GM10847 (cell line): Measurements from ENCODE around the gene DMD.

ENCODE experiments used
- POLR2A ChIP-seq: IDR thresholded peaks from 2 replicates; pipeline ENCODE4 v1.6.1; 2011; ENCODE audit not compliant: insufficient read length; ENCODE audit errors: extremely low read depth

The DMD gene

DNA sequence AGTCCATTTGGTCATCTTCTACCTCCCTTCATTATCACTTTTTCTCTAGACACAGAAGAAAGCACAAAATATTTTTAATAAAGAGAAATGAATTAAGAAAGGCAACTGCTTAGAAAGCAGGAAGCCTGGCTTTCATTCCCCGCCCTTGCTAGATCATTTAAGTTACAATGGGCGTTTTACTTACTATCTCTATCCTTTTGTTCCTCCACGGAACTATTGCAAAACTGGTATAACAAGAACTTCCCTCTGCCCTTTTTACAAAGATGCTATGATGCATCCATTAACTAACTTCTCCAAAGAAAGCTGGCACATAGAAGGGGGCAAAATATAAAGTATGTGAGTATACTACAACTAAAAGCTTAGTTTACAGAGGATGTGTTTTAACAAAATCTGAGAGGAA is 1705.0 kb downstream of the DMD start:
- no peak for TF ChIP-seq POLR2A

DNA sequence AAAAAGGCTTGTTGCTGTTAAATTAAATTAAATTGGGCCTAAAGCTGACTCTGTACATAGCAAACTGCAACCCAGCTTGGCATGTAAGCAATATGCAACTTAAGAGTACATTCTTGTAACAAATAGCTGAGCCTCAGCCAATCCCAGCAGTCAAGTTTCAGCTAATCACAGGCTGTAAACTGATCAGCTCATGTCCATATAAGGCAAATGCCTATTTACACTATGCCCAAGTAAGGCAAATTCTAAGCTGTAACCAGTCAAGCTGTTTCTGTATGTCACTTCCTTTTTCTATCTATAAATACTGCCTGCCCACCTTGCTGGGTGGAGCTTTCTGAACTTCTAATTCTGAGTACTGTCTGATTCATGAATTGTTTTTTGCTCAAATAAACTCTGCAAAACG is 1710.4 kb downstream of the DMD start:
- TF ChIP-seq POLR2A, result no peak

DNA sequence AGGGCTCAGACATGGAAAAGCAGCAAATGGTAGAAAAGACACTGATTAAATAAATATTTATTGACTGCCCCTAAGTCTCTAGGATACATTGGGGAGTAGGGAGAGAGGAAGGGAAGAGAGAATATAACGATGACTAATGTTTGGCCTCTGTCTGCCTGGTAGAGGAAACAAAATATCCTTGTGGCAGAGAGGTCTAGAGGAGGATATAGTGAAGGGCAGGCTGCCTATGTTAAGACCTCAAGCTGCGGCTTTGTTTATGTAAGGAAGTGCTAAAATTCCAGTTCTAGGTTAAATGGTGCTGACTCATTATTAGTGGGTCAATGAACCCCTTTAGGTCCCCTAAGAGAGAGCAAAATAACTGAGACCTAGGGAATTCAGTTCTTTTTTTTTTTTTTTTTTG is 1712.2 kb downstream of the DMD start:
- no peak for TF ChIP-seq POLR2A

DNA sequence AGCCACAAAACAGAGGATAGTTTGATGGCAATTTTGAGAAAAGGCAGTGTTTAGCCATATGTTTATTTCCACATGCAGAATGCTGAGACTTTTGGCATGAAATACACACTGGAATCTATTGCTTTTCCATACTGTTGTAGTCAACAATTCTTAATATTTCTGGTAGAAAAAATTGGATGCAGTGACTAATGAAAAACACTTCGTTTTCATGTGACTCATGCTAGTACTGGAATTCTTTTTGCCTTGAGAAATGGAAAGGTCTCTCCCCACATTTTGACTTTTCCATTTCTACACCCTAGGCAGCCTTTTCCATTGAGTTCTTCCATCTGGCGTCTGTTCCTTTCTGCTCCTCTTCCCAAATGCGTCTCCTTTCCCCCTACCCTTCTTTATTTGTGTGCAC is 1714.3 kb downstream of the DMD start:
- TF ChIP-seq POLR2A, result no peak

DNA sequence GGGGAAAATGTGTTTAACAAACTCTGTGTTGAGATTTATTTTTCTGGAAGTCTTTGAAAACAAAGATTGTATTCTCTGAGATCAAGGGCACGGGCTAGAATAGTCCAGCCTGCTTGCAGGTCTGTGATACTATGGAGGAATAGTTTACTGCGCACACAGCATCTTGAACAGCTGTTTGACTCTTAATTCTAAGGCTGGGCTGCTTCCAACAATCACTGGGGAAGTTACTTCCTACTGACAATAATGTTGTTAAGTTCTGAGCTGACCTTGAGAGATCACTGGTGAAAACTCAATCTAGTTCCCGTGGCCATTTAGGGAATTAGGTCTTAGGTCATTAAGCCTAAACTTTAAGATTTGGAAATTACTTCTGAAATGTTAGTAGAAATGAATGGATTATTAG is 1723.4 kb downstream of the DMD start:
- no peak for TF ChIP-seq POLR2A

DNA sequence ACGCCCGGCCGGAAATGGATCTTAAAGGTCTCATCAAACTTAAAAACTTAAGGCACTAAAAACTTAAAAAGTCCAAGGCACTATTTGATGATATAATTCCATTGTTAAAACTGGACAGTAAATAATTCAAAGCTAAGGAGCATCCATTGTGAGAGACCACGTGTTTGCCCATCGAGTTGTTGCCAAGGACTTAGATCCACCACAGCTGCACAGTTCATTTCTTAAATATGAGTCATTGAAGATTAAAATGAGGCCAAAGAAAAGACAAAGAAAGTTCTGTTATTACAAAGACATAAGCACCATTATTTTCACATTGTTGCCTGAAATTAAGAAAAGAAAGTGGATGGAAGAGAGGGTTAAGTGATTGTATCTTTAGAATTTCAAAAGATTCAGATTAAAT is 1728.0 kb downstream of the DMD start:
- TF ChIP-seq POLR2A, result no peak

DNA sequence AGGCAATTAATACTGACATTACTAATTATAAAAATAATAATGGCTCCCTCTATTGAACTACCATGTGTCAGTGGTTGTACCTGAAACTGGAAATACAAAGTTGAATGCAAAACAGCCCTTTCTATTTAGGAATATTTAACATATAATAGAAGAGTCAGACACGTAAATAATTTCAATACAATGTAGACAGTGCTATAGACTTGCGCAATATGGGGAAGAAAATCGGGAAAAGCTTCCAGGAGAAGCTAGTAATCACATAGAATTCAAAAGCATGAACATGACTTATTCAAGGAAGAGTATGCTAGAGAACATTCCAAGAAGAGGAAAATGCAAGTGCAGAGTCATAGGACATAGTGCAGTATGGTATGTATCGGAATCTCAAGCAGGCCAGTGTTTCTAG is 1730.7 kb downstream of the DMD start:
- no peak for TF ChIP-seq POLR2A

DNA sequence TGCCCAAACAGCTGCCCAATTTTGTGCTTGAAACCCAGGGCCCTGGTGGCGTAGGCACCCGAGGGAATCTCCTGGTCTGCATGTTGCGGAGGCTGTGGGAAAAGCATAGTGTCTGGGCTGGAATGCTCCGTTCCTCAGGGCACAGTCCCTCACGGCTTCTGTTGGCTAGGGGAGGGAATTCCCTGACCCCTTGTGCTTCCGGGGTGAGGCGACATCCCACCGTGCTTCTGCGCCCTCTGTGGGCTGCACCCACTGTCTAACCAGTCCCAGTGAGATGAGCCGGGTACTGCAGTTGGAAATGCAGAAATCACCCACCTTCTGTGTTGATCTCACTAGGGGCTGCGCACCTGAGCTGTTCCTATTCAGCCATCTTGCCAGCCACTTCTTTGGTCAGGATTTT is 1740.1 kb downstream of the DMD start:
- no peak for TF ChIP-seq POLR2A

DNA sequence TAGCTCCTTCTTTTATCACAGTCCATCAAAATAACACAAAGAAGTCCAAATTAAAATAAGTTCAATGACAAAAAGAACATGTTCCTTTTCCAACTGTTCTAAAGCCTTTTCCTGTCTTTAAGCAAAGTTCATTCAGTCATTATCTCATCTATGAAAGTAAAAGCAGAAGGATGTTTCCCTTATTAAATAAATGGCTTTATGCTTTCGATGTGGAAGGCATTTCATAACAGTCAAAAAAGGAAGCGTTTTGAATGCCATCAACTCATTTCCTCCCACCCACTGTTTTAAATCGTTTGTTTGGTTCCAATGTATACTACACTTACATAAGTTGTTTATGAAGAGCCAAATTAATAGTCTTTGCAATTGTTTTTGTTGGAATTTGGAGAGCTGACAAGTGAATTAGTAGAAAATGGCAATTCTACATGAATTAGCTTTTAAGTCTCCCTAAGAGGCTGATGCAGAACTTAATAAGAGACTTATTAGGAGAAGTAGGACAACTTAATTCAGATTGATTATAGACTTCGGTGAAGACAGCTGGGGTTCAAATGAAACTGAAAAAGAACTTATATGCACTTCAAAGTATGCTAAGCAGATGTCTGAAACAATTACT is 1746.9 kb downstream of the DMD start:
- TF ChIP-seq POLR2A, result no peak

DNA sequence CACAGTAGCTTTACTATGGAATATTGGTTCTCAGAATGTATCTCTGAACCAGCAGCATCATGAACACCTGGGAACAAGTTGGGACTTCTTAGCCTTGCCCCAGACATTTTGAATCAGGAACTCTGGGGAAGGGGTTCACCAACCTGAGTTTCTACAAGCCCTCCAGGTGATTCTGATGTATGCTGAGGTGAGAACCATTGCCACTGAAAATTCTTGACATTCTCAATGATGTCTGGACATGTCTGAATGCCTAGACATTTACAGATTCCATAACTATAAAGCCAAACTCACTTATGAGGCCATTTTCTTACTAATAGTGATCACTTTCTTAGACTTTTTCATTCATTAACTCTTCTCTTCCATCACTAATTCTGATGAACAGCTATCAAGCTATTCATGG is 1750.1 kb downstream of the DMD start:
- no peak for TF ChIP-seq POLR2A

DNA sequence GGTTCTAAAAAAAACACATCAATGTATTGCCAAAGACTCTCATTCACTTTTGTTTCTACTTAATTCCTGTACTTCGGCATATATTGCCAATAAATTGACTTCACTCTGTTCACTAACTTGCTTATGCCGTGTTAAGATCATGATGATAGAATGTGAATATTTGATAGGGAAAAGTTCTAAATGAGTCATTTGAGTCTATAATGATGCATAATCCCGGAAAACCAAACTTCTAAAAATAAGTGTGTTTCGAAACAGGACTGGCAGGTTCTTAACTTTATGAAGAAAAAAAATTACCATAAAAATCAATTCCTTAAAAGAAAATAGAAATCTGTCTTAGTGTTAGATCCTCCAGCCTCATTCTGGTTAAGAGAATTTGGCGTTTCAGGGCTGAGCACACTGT is 1752.0 kb downstream of the DMD start:
- no peak for TF ChIP-seq POLR2A

DNA sequence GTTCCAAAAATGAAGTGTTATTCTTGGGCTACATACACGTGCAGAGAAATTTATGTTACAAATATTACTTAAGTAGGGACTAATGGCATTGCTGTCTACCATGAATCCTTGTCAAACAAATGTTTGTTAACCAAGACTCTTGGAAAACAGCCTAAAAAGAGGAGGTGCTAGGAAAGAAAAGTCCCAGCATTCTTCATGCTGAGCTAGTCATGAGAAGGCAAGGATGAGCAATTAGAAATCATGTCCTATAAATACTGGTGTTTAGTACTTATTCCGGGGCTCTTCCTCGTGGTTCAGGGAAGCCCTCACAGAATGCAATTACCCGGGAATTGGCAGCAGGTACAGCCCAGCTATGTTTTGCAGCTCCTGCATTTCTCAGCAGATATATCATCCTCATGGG is 1761.4 kb downstream of the DMD start:
- no peak for TF ChIP-seq POLR2A

DNA sequence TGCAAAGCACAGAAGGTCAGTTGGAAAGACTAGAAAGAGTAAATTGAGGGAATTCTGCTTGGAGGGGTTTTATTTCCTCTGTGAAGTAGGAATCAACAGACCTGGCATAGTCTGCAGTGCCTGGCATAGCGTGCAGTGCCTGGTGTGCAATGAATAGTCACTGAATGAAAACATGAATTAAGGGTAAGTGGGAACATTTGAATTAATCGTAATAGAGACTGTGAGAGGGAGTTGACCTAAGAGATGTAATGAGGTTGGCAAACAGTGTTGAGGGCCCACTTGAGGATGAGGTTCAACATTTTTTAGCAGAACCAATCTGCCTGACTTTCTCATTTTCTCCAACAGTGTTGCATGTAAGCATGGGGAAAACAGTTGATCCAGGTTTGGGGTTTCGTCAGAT is 1762.3 kb downstream of the DMD start:
- TF ChIP-seq POLR2A, result no peak

DNA sequence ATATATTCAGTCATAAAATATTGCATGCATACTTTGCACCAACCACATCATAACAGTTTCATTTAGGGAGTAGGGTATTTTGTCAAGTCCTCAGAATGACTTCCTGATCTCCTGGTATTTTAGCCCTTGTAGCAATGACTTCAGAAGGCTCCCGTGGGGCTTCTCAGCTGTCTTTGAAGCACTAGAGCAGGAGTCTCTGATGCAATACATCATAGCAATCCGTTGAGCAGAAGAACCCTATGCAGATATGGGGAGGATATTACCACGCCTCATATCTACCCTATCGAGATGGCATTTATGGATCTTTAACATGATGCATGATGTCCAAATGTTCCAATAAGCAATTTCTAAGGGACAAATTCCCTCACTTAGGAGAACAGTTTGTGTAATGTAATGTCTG is 1765.8 kb downstream of the DMD start:
- TF ChIP-seq POLR2A, result no peak

DNA sequence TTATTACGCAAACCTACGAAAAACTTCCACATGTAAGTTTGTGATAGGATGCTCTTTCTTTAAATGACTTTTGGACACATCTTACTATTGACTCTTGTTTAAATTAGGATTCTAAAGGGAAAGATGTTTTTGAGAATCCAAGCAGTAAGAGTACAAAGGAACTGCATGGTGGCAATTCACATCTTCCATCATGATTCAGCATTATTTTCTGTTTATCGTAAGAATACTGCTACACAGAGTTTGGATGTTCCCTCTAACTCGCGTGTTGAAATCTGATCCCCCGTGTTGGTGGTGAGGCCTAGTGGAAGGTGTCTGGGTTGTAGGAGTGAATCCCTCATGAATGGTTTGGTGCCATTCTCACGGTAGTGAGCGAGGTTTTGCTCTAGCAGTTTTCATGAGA is 1767.7 kb downstream of the DMD start:
- TF ChIP-seq POLR2A, result no peak

DNA sequence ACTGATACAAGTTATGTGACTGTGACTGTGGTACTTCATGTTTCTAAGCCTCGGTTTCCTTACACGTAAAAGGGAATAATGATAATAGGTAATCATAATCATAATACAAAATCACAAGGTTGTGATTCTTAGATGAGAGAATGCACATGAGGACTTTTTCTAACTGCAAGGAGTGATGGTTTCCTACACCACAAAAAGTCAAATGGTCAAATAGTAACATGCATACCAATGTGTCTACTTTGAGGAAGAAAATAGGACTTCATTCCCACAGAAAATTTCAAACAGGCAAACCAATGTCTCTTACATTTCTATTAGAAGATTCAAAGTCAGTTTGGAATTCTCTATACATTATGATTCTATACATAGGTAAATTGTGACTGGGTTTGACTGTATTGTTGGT is 1770.8 kb downstream of the DMD start:
- no peak for TF ChIP-seq POLR2A

DNA sequence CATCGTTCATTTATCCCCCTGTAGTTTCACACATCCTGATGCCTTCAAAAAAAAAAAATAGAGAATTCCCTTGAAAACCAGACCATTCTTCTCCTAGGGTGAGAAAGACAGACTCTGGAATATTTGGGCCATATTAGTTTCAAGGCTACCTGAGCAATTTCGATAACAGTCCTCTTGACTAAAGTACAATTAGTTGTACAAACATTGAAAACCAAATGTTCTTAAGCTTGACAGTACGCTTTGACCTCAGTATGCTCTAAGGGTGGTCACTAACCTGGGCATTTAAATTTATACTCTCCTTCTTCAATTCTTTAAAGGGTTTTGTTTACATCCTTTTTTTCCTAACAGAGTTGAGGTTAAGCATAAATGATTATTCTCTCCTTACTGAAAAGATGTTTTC is 1774.9 kb downstream of the DMD start:
- TF ChIP-seq POLR2A, result no peak

DNA sequence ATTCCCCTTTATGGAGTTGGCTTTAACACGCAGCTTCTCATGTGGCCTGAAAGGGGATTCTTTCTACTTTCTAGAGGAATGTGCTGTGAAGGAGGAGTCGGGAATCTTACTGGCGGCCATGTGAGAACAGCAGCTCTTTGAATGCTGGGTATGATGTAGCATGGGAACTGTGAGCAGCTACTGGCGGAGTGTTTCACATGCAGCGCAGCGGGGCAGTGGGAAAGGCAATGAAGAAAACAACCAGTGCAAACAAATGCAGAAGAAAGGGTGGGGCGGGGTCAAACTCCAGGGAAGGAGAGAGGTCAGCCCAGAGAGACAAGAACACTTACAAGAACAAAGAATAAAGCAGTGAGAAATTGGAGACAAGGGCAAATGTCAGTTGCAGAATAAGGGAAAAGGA is 1775.8 kb downstream of the DMD start:
- no peak for TF ChIP-seq POLR2A
